Mesendoderm (in vitro differentiated cells): ENCODE measurements around the gene TACSTD2.

Source experiments
- DNase-seq: peaks from one replicate; pipeline ENCODE4 v3.0.0; 2013
- H2AK5ac ChIP-seq: 2 replicates; pipeline ENCODE4 v1.6.1; 2013; ENCODE audit warnings: low read length, inconsistent platforms
- H2BK120ac ChIP-seq: 2 replicates; pipeline ENCODE4 v1.6.1; 2013; ENCODE audit warnings: low read depth, mild to moderate bottlenecking, low read length, moderate library complexity, mixed read lengths
- H2BK15ac ChIP-seq: replicated peaks from 2 replicates; pipeline ENCODE4 v1.6.1; 2013; ENCODE audit warnings: low read depth, mild to moderate bottlenecking, moderate library complexity
- H2BK5ac ChIP-seq: 2 replicates; pipeline ENCODE4 v1.6.1; 2013; ENCODE audit warnings: low read length, inconsistent platforms
- H3K18ac ChIP-seq: 2 replicates; pipeline ENCODE4 v1.6.1; 2013; ENCODE audit warnings: mild to moderate bottlenecking, low read length, mixed read lengths
- H3K23ac ChIP-seq: one replicate; pipeline ENCODE4 v1.6.1; 2013; ENCODE audit warnings: low read length
- H3K27ac ChIP-seq: 2 replicates; pipeline ENCODE4 v1.5.1; 2013; ENCODE audit warnings: low read depth, mild to moderate bottlenecking, inconsistent platforms, low read length, moderate library complexity
- H3K27me3 ChIP-seq: 2 replicates; pipeline ENCODE4 v1.6.1; 2013; ENCODE audit warnings: low read length, control low read depth, mild to moderate bottlenecking, inconsistent platforms; ENCODE audit not compliant: insufficient read depth, poor library complexity
- H3K36me3 ChIP-seq: 2 replicates; pipeline ENCODE4 v1.6.1; 2013; ENCODE audit warnings: low read length, inconsistent platforms; ENCODE audit not compliant: control insufficient read depth, insufficient read depth
- H3K4ac ChIP-seq: one replicate; pipeline ENCODE4 v1.6.1; 2013; ENCODE audit warnings: low read depth, mild to moderate bottlenecking, low read length, moderate library complexity
- H3K4me1 ChIP-seq: 2 replicates; pipeline ENCODE4 v1.6.1; 2013; ENCODE audit warnings: low read depth, low read length, inconsistent platforms; ENCODE audit not compliant: control insufficient read depth
- H3K4me2 ChIP-seq: 2 replicates; pipeline ENCODE4 v1.6.1; 2013; ENCODE audit warnings: low read length
- H3K4me3 ChIP-seq: 2 replicates; pipeline ENCODE4 v1.5.1; 2013; ENCODE audit warnings: mild to moderate bottlenecking, low read length
- H3K56ac ChIP-seq: one replicate; pipeline ENCODE4 v1.6.1; 2013; ENCODE audit warnings: low read length
- H3K79me1 ChIP-seq: 2 replicates; pipeline ENCODE4 v1.6.1; 2013; ENCODE audit warnings: low read length, inconsistent platforms
- H3K79me2 ChIP-seq: 2 replicates; pipeline ENCODE4 v1.6.1; 2013; ENCODE audit warnings: mild to moderate bottlenecking, low read length; ENCODE audit not compliant: control insufficient read depth, insufficient read depth
- H3K9ac ChIP-seq: 2 replicates; pipeline ENCODE4 v1.6.1; 2013; ENCODE audit warnings: low read length, inconsistent platforms
- H4K5ac ChIP-seq: one replicate; pipeline ENCODE4 v1.6.1; 2013; ENCODE audit warnings: low read length
- H4K8ac ChIP-seq: one replicate; pipeline ENCODE4 v1.6.1; 2013; ENCODE audit warnings: low read depth, mild to moderate bottlenecking, control low read depth, low read length, moderate library complexity
- WGBS: extraction: QIAGEN DNeasy Blood & Tissue Kit; methylation state at CpG from one replicate; pipeline ENCODE4 v1.1.7; 2013; ENCODE audit warnings: low lambda C conversion rate, missing lambda C conversion rate; ENCODE audit not compliant: insufficient coverage; ENCODE audit errors: extremely low coverage; 5-methylcytosine and 5-hydroxymethylcytosine counted together

TACSTD2 gene

GRCh38 chr1:58574816-58575215 lies 2.2 kb downstream of the TACSTD2 start:
- WGBS, result no CpG with 5 or more reads among the region's 2 CpGs
- H3K4ac ChIP-seq, result no peak overlapping the region
- H3K4me1 ChIP-seq, result peaks cover 2% of the 10 kb centered on the region
- no peak overlapping the region for H2BK15ac ChIP-seq
- no peak overlapping the region for H3K18ac ChIP-seq
- no peak overlapping the region for H2AK5ac ChIP-seq
- no peaks in the 10 kb centered on the region for H3K79me2 ChIP-seq
- no peaks in the 10 kb centered on the region for H3K79me1 ChIP-seq
- H3K27me3 ChIP-seq, result peaks cover 4% of the 10 kb centered on the region
- no peak overlapping the region for H3K9ac ChIP-seq
- H2BK5ac ChIP-seq, result no peak overlapping the region
- no peak for DNase-seq
- H3K56ac ChIP-seq, result no peak overlapping the region
- H3K27ac ChIP-seq, result no peak overlapping the region
- H4K5ac ChIP-seq, result no peak overlapping the region
- H3K4me3 ChIP-seq, result no peak overlapping the region
- no peak overlapping the region for H3K23ac ChIP-seq
- no peak overlapping the region for H4K8ac ChIP-seq
- no peak overlapping the region for H2BK120ac ChIP-seq
- no peak overlapping the region for H3K4me2 ChIP-seq
- H3K36me3 ChIP-seq, result no peaks in the 10 kb centered on the region

GRCh38 chr1:58573705-58574591 lies 3.1 kb downstream of the TACSTD2 start:
- H3K27me3 ChIP-seq, result peaks cover 4% of the 10 kb centered on the region
- no peak overlapping the region for H3K9ac ChIP-seq
- H2BK15ac ChIP-seq, result no peak overlapping the region
- no peak overlapping the region for H3K4me3 ChIP-seq
- whole genome bisulfite sequencing, result no CpG with 5 or more reads among the region's 4 CpGs
- no peak overlapping the region for H4K5ac ChIP-seq
- no peaks in the 10 kb centered on the region for H3K79me1 ChIP-seq
- peaks cover 4% of the 10 kb centered on the region for H3K4me1 ChIP-seq
- H3K23ac ChIP-seq, result no peak overlapping the region
- H3K36me3 ChIP-seq, result no peaks in the 10 kb centered on the region
- no peak overlapping the region for H3K4me2 ChIP-seq
- no peaks in the 10 kb centered on the region for H3K79me2 ChIP-seq
- H3K27ac ChIP-seq, result no peak overlapping the region
- no peak overlapping the region for H2BK5ac ChIP-seq
- no peak overlapping the region for H3K56ac ChIP-seq
- no peak overlapping the region for H4K8ac ChIP-seq
- no peak overlapping the region for H2BK120ac ChIP-seq
- no peak overlapping the region for H3K18ac ChIP-seq
- H2AK5ac ChIP-seq, result no peak overlapping the region
- DNase-seq, result no peak
- no peak overlapping the region for H3K4ac ChIP-seq

GRCh38 chr1:58573138-58573537 lies 3.9 kb downstream of the TACSTD2 start:
- no peak overlapping the region for H2BK15ac ChIP-seq
- H4K5ac ChIP-seq, result no peak overlapping the region
- no peaks in the 10 kb centered on the region for H3K79me1 ChIP-seq
- no peak overlapping the region for H2BK120ac ChIP-seq
- no peak overlapping the region for H2BK5ac ChIP-seq
- WGBS, result no CpG with 5 or more reads among the region's 2 CpGs
- no peak for DNase-seq
- H3K27me3 ChIP-seq, result peaks cover 4% of the 10 kb centered on the region
- no peak overlapping the region for H3K4ac ChIP-seq
- peaks cover 5% of the 10 kb centered on the region for H3K4me1 ChIP-seq
- H3K4me3 ChIP-seq, result no peak overlapping the region
- no peaks in the 10 kb centered on the region for H3K36me3 ChIP-seq
- H4K8ac ChIP-seq, result no peak overlapping the region
- H3K79me2 ChIP-seq, result no peaks in the 10 kb centered on the region
- H3K4me2 ChIP-seq, result no peak overlapping the region
- no peak overlapping the region for H3K27ac ChIP-seq
- H2AK5ac ChIP-seq, result no peak overlapping the region
- H3K56ac ChIP-seq, result no peak overlapping the region
- no peak overlapping the region for H3K23ac ChIP-seq
- no peak overlapping the region for H3K9ac ChIP-seq
- no peak overlapping the region for H3K18ac ChIP-seq

- H2AK5ac ChIP-seq, result no peak overlapping the region
- WGBS, result no CpG with 5 or more reads among the region's 2 CpGs
- no peak overlapping the region for H2BK5ac ChIP-seq
- H3K27ac ChIP-seq, result no peak overlapping the region
- peaks cover 5% of the 10 kb centered on the region for H3K4me1 ChIP-seq
- H3K79me2 ChIP-seq, result no peaks in the 10 kb centered on the region
- H2BK15ac ChIP-seq, result no peak overlapping the region
- H3K56ac ChIP-seq, result no peak overlapping the region
- H3K4ac ChIP-seq, result no peak overlapping the region
- H3K23ac ChIP-seq, result no peak overlapping the region
- peak; percentile 13 for DNase-seq
- H4K5ac ChIP-seq, result no peak overlapping the region
- H2BK120ac ChIP-seq, result no peak overlapping the region
- no peak overlapping the region for H4K8ac ChIP-seq
- H3K4me3 ChIP-seq, result no peak overlapping the region
- H3K9ac ChIP-seq, result no peak overlapping the region
- no peak overlapping the region for H3K4me2 ChIP-seq
- H3K18ac ChIP-seq, result no peak overlapping the region
- peaks cover 3% of the 10 kb centered on the region for H3K27me3 ChIP-seq
- H3K79me1 ChIP-seq, result no peaks in the 10 kb centered on the region
- no peaks in the 10 kb centered on the region for H3K36me3 ChIP-seq
Measured at GRCh38 chr1:58572690-58573089, 4.4 kb downstream of the TACSTD2 start.

- Histone ChIP-seq H4K8ac (no peak overlapping the region), H3K27me3 (no peaks in the 10 kb centered on the region), H3K79me1 (no peaks in the 10 kb centered on the region), H3K27ac (no peak overlapping the region), H3K4me2 (no peak overlapping the region), H3K4ac (no peak overlapping the region), H3K36me3 (no peaks in the 10 kb centered on the region), H3K23ac (no peak overlapping the region), H3K4me1 (peaks cover 5% of the 10 kb centered on the region), H2BK120ac (no peak overlapping the region), H3K79me2 (no peaks in the 10 kb centered on the region), H2AK5ac (no peak overlapping the region), H2BK15ac (no peak overlapping the region), H3K9ac (no peak overlapping the region), H3K18ac (no peak overlapping the region), H3K4me3 (no peak overlapping the region), H3K56ac (no peak overlapping the region), H2BK5ac (no peak overlapping the region), H4K5ac (no peak overlapping the region)
- peak; percentile 41 for DNase-seq
Measured at GRCh38 chr1:58571616-58572015, 5.4 kb downstream of the TACSTD2 start.

- H4K8ac ChIP-seq, result no peak overlapping the region
- no peaks in the 10 kb centered on the region for H3K79me1 ChIP-seq
- no peak overlapping the region for H2AK5ac ChIP-seq
- no peak overlapping the region for H2BK5ac ChIP-seq
- no CpG with 5 or more reads among the region's 2 CpGs for WGBS
- peaks cover 5% of the 10 kb centered on the region for H3K4me1 ChIP-seq
- H2BK15ac ChIP-seq, result no peak overlapping the region
- no peak overlapping the region for H3K4me3 ChIP-seq
- no peak overlapping the region for H3K56ac ChIP-seq
- H4K5ac ChIP-seq, result no peak overlapping the region
- DNase-seq, result no peak
- no peak overlapping the region for H3K23ac ChIP-seq
- H3K36me3 ChIP-seq, result no peaks in the 10 kb centered on the region
- no peaks in the 10 kb centered on the region for H3K79me2 ChIP-seq
- no peak overlapping the region for H3K4me2 ChIP-seq
- H3K27me3 ChIP-seq, result no peaks in the 10 kb centered on the region
- no peak overlapping the region for H3K9ac ChIP-seq
- H3K18ac ChIP-seq, result no peak overlapping the region
- no peak overlapping the region for H2BK120ac ChIP-seq
- H3K4ac ChIP-seq, result no peak overlapping the region
- H3K27ac ChIP-seq, result no peak overlapping the region
Measured at GRCh38 chr1:58570817-58571216, 6.2 kb downstream of the TACSTD2 start.
